B cell (primary cell): ENCODE data around the gene CTR9. TPM values are rescaled to one million over a fixed set of nuclear protein-coding genes. Genes with fewer than 3 reads are reported as not detected.

Experiments used
- ATAC-seq: fragments of 200-7000 bp; cut with Tn5 transposase; one replicate; pipeline ENCODE4 v1.10.0; 2021; ENCODE audit warnings: low read depth, mild to moderate bottlenecking, moderate number of reproducible peaks, moderate library complexity
- CTCF ChIA-PET: fragments of 350-600 bp; sonication (Branson Sonifier 250); formaldehyde crosslinking; loops from one replicate; lab custom pipeline; 2021; ENCODE audit warnings: antibody characterized with exemption, inconsistent platforms; lab: Charles Lee
- POLR2A ChIA-PET: fragments of 350-600 bp; sonication (Branson Sonifier 250); formaldehyde crosslinking; loops from one replicate; lab custom pipeline; 2021; ENCODE audit warnings: antibody characterized with exemption; lab: Charles Lee
- DNase-seq: peaks from one replicate; pipeline ENCODE4 v3.0.0; 2013
- H2AFZ ChIP-seq: 2 replicates; pipeline ENCODE4 v1.6.1; 2012; ENCODE audit warnings: mild to moderate bottlenecking, low read depth, low read length; ENCODE audit not compliant: insufficient read depth, poor library complexity, severe bottlenecking
- H3K27ac ChIP-seq, 2 donors: 1 replicate in 1 of 2; 2 replicates in 1 of 2; pipeline ENCODE4 v1.5.1; 2012 to 2013; ENCODE audit warnings: low read length in 2 of 2, mild to moderate bottlenecking in 2 of 2, moderate library complexity in 1 of 2
- H3K27me3 ChIP-seq, 4 experiments: fragments of 200-600 bp in 1 of 4; sonication (generic) in 1 of 4; replicated peaks in 1 of 4; 1 replicate in 2 of 4; 2 replicates in 2 of 4; pipeline versions ENCODE4 v1.6.1 to v1.7.0; 2013 to 2016; ENCODE audit warnings: low read length in 3 of 4, mild to moderate bottlenecking in 2 of 4, mixed read lengths in 1 of 4, moderate library complexity in 1 of 4; ENCODE audit not compliant: insufficient read depth in 4 of 4, control insufficient read depth in 3 of 4; ENCODE audit errors: control extremely low read depth in 1 of 4
- H3K36me3 ChIP-seq, 2 experiments: replicated peaks in 1 of 2; 1 replicate in 1 of 2; 2 replicates in 1 of 2; pipeline versions ENCODE4 v1.6.1 to v1.7.1; 2013; ENCODE audit warnings: low read length in 1 of 2; ENCODE audit not compliant: insufficient read depth in 2 of 2, control insufficient read depth in 1 of 2; ENCODE audit errors: control extremely low read depth in 1 of 2, extremely low read depth in 1 of 2
- H3K4me1 ChIP-seq, 2 donors: fragments of 200-600 bp in 1 of 2; sonication (generic) in 1 of 2; 1 replicate in 1 of 2; 2 replicates in 1 of 2; pipeline versions ENCODE4 v1.5.1 to v1.6.1; 2013 to 2017; ENCODE audit warnings: low read length in 2 of 2; ENCODE audit not compliant: control insufficient read depth in 2 of 2, insufficient read depth in 2 of 2
- H3K4me2 ChIP-seq: replicated peaks from 2 replicates; pipeline ENCODE3; 2012; ENCODE audit warnings: mild to moderate bottlenecking, low read depth, low read length; ENCODE audit not compliant: poor library complexity, severe bottlenecking
- H3K4me3 ChIP-seq, 5 experiments: fragments of 200-600 bp in 1 of 5; sonication (generic) in 1 of 5; 1 replicate in 3 of 5; 2 replicates in 2 of 5; pipeline versions ENCODE4 v1.5.1 to v1.7.0; 2011 to 2016; ENCODE audit warnings: low read length in 4 of 5, mild to moderate bottlenecking in 4 of 5, low read depth in 2 of 5, control low read depth in 1 of 5, moderate library complexity in 1 of 5; ENCODE audit not compliant: insufficient read depth in 1 of 5; ENCODE audit errors: control extremely low read depth in 1 of 5, extremely low read depth in 1 of 5
- H3K79me2 ChIP-seq: fragments of 200-600 bp; sonication (generic); one replicate; pipeline ENCODE4 v1.6.0; 2016; ENCODE audit warnings: low read length; ENCODE audit not compliant: control insufficient read depth, insufficient read depth
- H3K9ac ChIP-seq: fragments of 200-600 bp; sonication (generic); 2 replicates; pipeline ENCODE4 v1.6.1; 2017; ENCODE audit warnings: mild to moderate bottlenecking, low read length, moderate library complexity
- H3K9me3 ChIP-seq, 3 donors: one replicate each; pipeline versions ENCODE4 v1.6.1 to v1.7.1; 2013; ENCODE audit warnings: low read length in 2 of 3; ENCODE audit not compliant: control insufficient read depth in 2 of 3, insufficient read depth in 1 of 3; ENCODE audit errors: control extremely low read depth in 1 of 3
- H4K20me1 ChIP-seq: 2 replicates; pipeline ENCODE4 v1.6.0; 2012; ENCODE audit warnings: mild to moderate bottlenecking, low read length; ENCODE audit not compliant: insufficient read depth, control insufficient read depth, poor library complexity, severe bottlenecking
- H3K27ac Mint-ChIP-seq: one replicate; pipeline ENCODE4 v1.8.0; 2021; ENCODE audit warnings: mixed read lengths
- H3K27me3 Mint-ChIP-seq: one replicate; pipeline ENCODE4 v1.8.0; 2021; ENCODE audit warnings: mixed read lengths
- H3K4me1 Mint-ChIP-seq: one replicate; pipeline ENCODE4 v1.8.0; 2021; ENCODE audit warnings: mixed read lengths
- H3K4me3 Mint-ChIP-seq: one replicate; pipeline ENCODE4 v1.8.0; 2021; ENCODE audit warnings: mixed read lengths
- H3K9me3 Mint-ChIP-seq: one replicate; pipeline ENCODE4 v1.8.0; 2022; ENCODE audit warnings: mixed read lengths; ENCODE audit not compliant: insufficient read depth
- EZH2 ChIP-seq: IDR thresholded peaks from 2 replicates; pipeline ENCODE4 v1.6.1; 2012; ENCODE audit warnings: borderline replicate concordance, low read depth, mild to moderate bottlenecking, moderate library complexity, low read length; ENCODE audit not compliant: insufficient read depth, poor library complexity, severe bottlenecking
- WGBS: methylation state at CpG from one replicate; pipeline ENCODE4 v1.1.5; 2013; ENCODE audit warnings: missing lambda C conversion rate; ENCODE audit not compliant: insufficient coverage; 5-methylcytosine and 5-hydroxymethylcytosine counted together
- intact Hi-C: fragments of 100-400 bp; cut with micrococcal nuclease; formaldehyde crosslinking; loops from one replicate; pipeline ENCODE4 v1.10.0; 2022
- polyA plus RNA-seq: library from polyadenylated mRNA; depleted of rRNA; stranded (reverse); fragments of >200 nt; gene quantifications from 2 replicates; pipeline ENCODE4 v1.2.3, GENCODE V29; 2012
- total RNA-seq, 2 donors: library from RNA; stranded (reverse); fragments of 120-200 nt in 1 of 2; gene quantifications; 1 replicate in 1 of 2; 2 replicates in 1 of 2; pipeline versions ENCODE4 v1.2.3 to v1.2.4, GENCODE V29; 2013 to 2022
- TF ChIP-seq, protein P1 (sequence below): fragments of 200-600 bp; IDR thresholded peaks from one replicate; pipeline ENCODE4 v1.8.0; 2022; ENCODE audit warnings: antibody characterized with exemption, mild to moderate bottlenecking

Gene CTR9
- total and polyA plus RNA-seq, 2 donors (not counting 1 experiment from before 2014, with no cell fraction given), result 9.0 to 46.7 TPM

DNA sequence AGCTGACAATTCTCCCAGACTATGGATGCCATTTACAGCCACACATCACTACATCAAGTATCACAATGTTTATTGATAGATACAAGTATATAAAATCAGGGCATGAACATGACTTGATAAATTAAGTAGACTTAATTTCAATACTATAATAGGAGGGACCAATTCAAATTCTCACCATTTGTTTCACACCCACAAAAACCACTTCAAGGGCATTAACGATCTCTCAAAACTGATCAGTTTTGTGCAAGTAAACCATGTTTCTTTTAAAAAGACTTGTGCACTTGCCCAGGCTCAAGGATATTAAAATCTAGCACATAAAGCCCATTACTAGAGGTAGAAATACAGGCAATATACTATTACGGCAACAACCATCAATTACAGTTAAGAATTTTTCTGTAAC lies 46.0 kb downstream of the CTR9 start:
- intact Hi-C loops, result no loop called here
- H3K9me3 ChIP-seq, result no peaks in the 10 kb centered on the region
- no peak for ATAC-seq
- H3K4me3 ChIP-seq, result no peak overlapping the region
- TF ChIP-seq, protein P1, sequence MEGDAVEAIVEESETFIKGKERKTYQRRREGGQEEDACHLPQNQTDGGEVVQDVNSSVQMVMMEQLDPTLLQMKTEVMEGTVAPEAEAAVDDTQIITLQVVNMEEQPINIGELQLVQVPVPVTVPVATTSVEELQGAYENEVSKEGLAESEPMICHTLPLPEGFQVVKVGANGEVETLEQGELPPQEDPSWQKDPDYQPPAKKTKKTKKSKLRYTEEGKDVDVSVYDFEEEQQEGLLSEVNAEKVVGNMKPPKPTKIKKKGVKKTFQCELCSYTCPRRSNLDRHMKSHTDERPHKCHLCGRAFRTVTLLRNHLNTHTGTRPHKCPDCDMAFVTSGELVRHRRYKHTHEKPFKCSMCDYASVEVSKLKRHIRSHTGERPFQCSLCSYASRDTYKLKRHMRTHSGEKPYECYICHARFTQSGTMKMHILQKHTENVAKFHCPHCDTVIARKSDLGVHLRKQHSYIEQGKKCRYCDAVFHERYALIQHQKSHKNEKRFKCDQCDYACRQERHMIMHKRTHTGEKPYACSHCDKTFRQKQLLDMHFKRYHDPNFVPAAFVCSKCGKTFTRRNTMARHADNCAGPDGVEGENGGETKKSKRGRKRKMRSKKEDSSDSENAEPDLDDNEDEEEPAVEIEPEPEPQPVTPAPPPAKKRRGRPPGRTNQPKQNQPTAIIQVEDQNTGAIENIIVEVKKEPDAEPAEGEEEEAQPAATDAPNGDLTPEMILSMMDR, result no peak
- no peak for TF ChIP-seq EZH2
- H3K9ac ChIP-seq, result no peak overlapping the region
- H3K36me3 ChIP-seq, result peaks cover 19 to 63% of the 10 kb centered on the region in 2 experiments
- WGBS, result 33% methylated on average over 1 of the region's 2 CpGs
- H4K20me1 ChIP-seq, result peaks cover 9% of the 10 kb centered on the region
- Mint-ChIP-seq H3K27me3 (no peaks in the 10 kb centered on the region), H3K4me1 (peaks cover 22% of the 10 kb centered on the region), H3K27ac (no peak overlapping the region), H3K4me3 (no peak overlapping the region), H3K9me3 (no peaks in the 10 kb centered on the region)
- no peak overlapping the region for H3K27ac ChIP-seq
- peaks cover 13 to 18% of the 10 kb centered on the region in 2 donors for H3K4me1 ChIP-seq
- CTCF ChIA-PET, result interaction anchor here (1.1 to 2.1 kb wide), 4 partner anchors 26 to 231 kb away, joined by 3 to 9 read pairs (median 4); no protein-coding TSS in a partner anchor
- H2AFZ ChIP-seq, result no peak overlapping the region
- H3K27me3 ChIP-seq, result no peaks in the 10 kb centered on the region
- no peak for DNase-seq
- H3K79me2 ChIP-seq, result no peaks in the 10 kb centered on the region
- POLR2A ChIA-PET, result no interaction called here
- H3K4me2 ChIP-seq, result no peak overlapping the region

DNA sequence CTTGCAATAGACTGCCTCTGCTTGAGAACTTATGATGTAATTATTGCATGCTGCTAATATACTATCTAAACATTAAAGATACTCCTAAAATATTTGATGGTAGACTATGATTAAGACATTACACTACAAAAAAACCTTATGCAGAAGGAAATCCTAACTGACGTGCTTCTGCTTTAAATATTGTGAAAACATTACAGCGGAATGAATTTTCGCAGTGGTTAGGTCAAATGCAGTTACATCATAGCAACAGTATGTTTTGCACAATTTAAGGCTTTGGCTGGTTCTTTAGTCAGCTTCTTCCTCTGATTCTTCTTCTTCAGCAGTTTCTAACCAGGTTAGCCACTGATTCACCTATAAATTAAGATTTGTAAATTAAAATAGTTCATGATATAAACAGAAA lies 46.5 kb downstream of the CTR9 start:
- H4K20me1 ChIP-seq, result peaks cover 11% of the 10 kb centered on the region
- H3K27ac Mint-ChIP-seq, result no peak overlapping the region
- no peak overlapping the region for H3K4me3 ChIP-seq
- H3K27ac ChIP-seq, result no peak overlapping the region
- peaks cover 10 to 13% of the 10 kb centered on the region in 2 donors for H3K4me1 ChIP-seq
- WGBS, result no CpG with 5 or more reads among the region's 3 CpGs
- CTCF ChIA-PET, result interaction anchor here (1.2 to 2.1 kb wide), 2 partner anchors 27 to 136 kb away, joined by 3 to 9 read pairs; no protein-coding TSS in a partner anchor
- H3K9ac ChIP-seq, result no peak overlapping the region
- peaks cover 3% of the 10 kb centered on the region for H3K79me2 ChIP-seq
- H3K9me3 ChIP-seq, result no peaks in the 10 kb centered on the region
- no peak overlapping the region for H3K4me2 ChIP-seq
- H3K4me1 Mint-ChIP-seq, result peaks cover 17% of the 10 kb centered on the region
- H3K27me3 Mint-ChIP-seq, result no peaks in the 10 kb centered on the region
- peaks cover 23 to 69% of the 10 kb centered on the region in 2 experiments for H3K36me3 ChIP-seq
- intact Hi-C loops, result no loop called here
- no peaks in the 10 kb centered on the region for H3K9me3 Mint-ChIP-seq
- no peak overlapping the region for H2AFZ ChIP-seq
- POLR2A ChIA-PET, result no interaction called here
- no peak overlapping the region for H3K4me3 Mint-ChIP-seq
- TF ChIP-seq EZH2, result no peak
- TF ChIP-seq, protein P1, result no peak
- H3K27me3 ChIP-seq, result no peaks in the 10 kb centered on the region
- no peak for DNase-seq
- ATAC-seq, result no peak
